Pancreas (tissue), 10 donors: ENCODE data around the gene KCNIP1. TPM values are rescaled to one million over a fixed set of nuclear protein-coding genes. Genes with fewer than 3 reads are reported as not detected.
A peak's percentile ranks its signal among the peaks of the same experiment; 100 is the strongest.

Source experiments
- ATAC-seq, 4 donors: fragments of 200-7000 bp; cut with Tn5 transposase; one replicate each; pipeline versions ENCODE4 v1.8.0 to v1.9.1; 2020; ENCODE audit warnings: mild to moderate bottlenecking in 4 of 4, moderate library complexity in 4 of 4
- DNase-seq, 6 donors: peaks; one replicate each; pipeline ENCODE4 v3.0.0-alpha.2; 2020
- FAIRE-seq: peaks from 2 replicates; lab custom pipeline; 2012; peaks lifted over from hg19 to GRCh38; lab: Jason Lieb, UNC
- H3K27ac ChIP-seq, 4 donors: fragments of 200-600 bp; sonication (generic); 1 replicate in 3 of 4; 2 replicates in 1 of 4; pipeline versions ENCODE4 v1.5.0 to v1.8.0; 2020
- H3K27me3 ChIP-seq, 4 donors: fragments of 200-600 bp; one replicate each; pipeline ENCODE4 v1.8.0; 2021
- H3K36me3 ChIP-seq, 3 donors: fragments of 200-600 bp; sonication (generic) in 1 of 3; one replicate each; pipeline versions ENCODE4 v1.5.0 to v1.8.0; 2020 to 2021
- H3K4me1 ChIP-seq, 3 donors: fragments of 200-600 bp; one replicate each; pipeline ENCODE4 v1.8.0; 2021
- H3K4me3 ChIP-seq, 4 donors: fragments of 200-600 bp; sonication (generic) in 2 of 4; one replicate each; pipeline versions ENCODE4 v1.5.0 to v1.8.0; 2020 to 2021
- H3K9me3 ChIP-seq, 4 donors: fragments of 200-600 bp; one replicate each; pipeline ENCODE4 v1.8.0; 2021
- CTCF ChIP-seq, 4 donors: fragments of 200-600 bp; sonication (generic) in 3 of 4; IDR thresholded peaks; one replicate each; pipeline versions ENCODE4 v1.5.0 to v1.8.0; 2021; ENCODE audit warnings: antibody characterized with exemption in 4 of 4
- WGBS, 2 donors: extraction: QIAGEN DNeasy Blood & Tissue Kit; methylation state at CpG; one replicate each; pipeline ENCODE4 v1.1.7; 2013; 5-methylcytosine and 5-hydroxymethylcytosine counted together
- intact Hi-C, 3 donors: fragments of 100-400 bp; cut with DNase I; formaldehyde crosslinking; loops; one replicate each; pipeline versions ENCODE4 v1.11.1 to v1.14.2; 2022
- polyA plus RNA-seq, 2 donors: library from polyadenylated mRNA; stranded (reverse); fragments of 200-250 nt; gene quantifications; one replicate each; pipeline ENCODE4 v1.2.3, GENCODE V29; 2013
- total RNA-seq, 6 donors: library from RNA; stranded (reverse); fragmentation: NEBNext Ultra II Directional in 4 of 6; extraction: Animal tissue kit (Norgen Biotek cat#: 25700) in 4 of 6; gene quantifications; one replicate each; pipeline versions ENCODE4 v1.2.1 to v1.2.4, GENCODE V29; 2021 to 2023
- donor health status: healthy with polysubstance abuse.
- donor health status: DM: no; HTN: no; CAD: no; lungs with moderate emphysema.
- donor health status: DM: no; HTN: no; CAD: no.
- donor health status: control.
- donor health status: control.
- donor health status: Bipolar disorder and iron deficiency.
- donor health status: DM: yes; HTN: yes; CAD: no.
- donor health status: DM: no; HTN: no; CAD: no.
- donor health status: DM: no; HTN: no; CAD: no.
- donor health status: DM: yes; HTN: yes; CAD: no.

Gene KCNIP1
- total and polyA plus RNA-seq, 8 donors, result 0.31 to 10.3 (median 1.1) TPM

GRCh38 chr5:170636206-170636605 is 132.4 kb downstream of the KCNIP1 start:
- Histone ChIP-seq H3K4me1 (no peaks in the 10 kb centered on the region), H3K27me3 (no peaks in the 10 kb centered on the region), H3K4me3 (no peak overlapping the region), H3K9me3 (no peaks in the 10 kb centered on the region), H3K36me3 (no peaks in the 10 kb centered on the region), H3K27ac (no peak overlapping the region)
- FAIRE-seq (no peak), DNase-seq (peak in 1 of 6 donors; percentile 4), ATAC-seq (no peak)
- intact Hi-C loops, result loop anchor here in 1 of 3 donors (10.0 kb wide), 1 partner anchor 159 kb away; no protein-coding TSS in a partner anchor
- no peak for TF ChIP-seq CTCF (IDR thresholded peaks at IDR 0.05)
- WGBS, 2 donors, result 75 to 85% methylated on average over 11 of the region's 11 CpGs

GRCh38 chr5:170636801-170637477 is 133.1 kb downstream of the KCNIP1 start:
- Histone ChIP-seq H3K4me1 (no peaks in the 10 kb centered on the region), H3K9me3 (no peaks in the 10 kb centered on the region), H3K36me3 (no peaks in the 10 kb centered on the region), H3K27ac (no peak overlapping the region), H3K4me3 (no peak overlapping the region), H3K27me3 (no peaks in the 10 kb centered on the region)
- FAIRE-seq (no peak), DNase-seq (peak in 1 of 6 donors; percentile 3), ATAC-seq (no peak)
- no peak for TF ChIP-seq CTCF (IDR thresholded peaks at IDR 0.05)
- intact Hi-C loops, result loop anchor here in 1 of 3 donors (10.0 kb wide), 1 partner anchor 158 kb away; no protein-coding TSS in a partner anchor
- 66 to 76% methylated on average over 8 of the region's 8 CpGs for WGBS, 2 donors

GRCh38 chr5:170638051-170638450 is 134.2 kb downstream of the KCNIP1 start:
- no peak for FAIRE-seq
- Histone ChIP-seq H3K27me3 (no peaks in the 10 kb centered on the region), H3K4me1 (no peaks in the 10 kb centered on the region), H3K4me3 (no peak overlapping the region), H3K27ac (no peak overlapping the region), H3K9me3 (no peaks in the 10 kb centered on the region), H3K36me3 (no peaks in the 10 kb centered on the region)
- no peak for TF ChIP-seq CTCF (IDR thresholded peaks at IDR 0.05)
- 68 to 82% methylated on average over 4 of the region's 4 CpGs for whole genome bisulfite sequencing, 2 donors
- intact Hi-C loops, result loop anchor here in 1 of 3 donors (10.0 kb wide), 1 partner anchor 157 kb away; no protein-coding TSS in a partner anchor
- peak in 1 of 6 donors; percentile 7 for DNase-seq
- ATAC-seq, result no peak

- FAIRE-seq (no peak), ATAC-seq (peak; percentile 67 to 91 (median 80)), DNase-seq (peak in 5 of 6 donors; percentile 24 to 84 (median 72))
- H3K4me3 ChIP-seq, result no peak overlapping the region
- peak; percentile 75 to 81 (median 78) for TF ChIP-seq CTCF (IDR thresholded peaks at IDR 0.05)
- no peaks in the 10 kb centered on the region for H3K36me3 ChIP-seq
- no peaks in the 10 kb centered on the region for H3K9me3 ChIP-seq
- H3K4me1 ChIP-seq, result no peaks in the 10 kb centered on the region
- intact Hi-C loops, result loop anchor here in 1 of 3 donors (10.0 kb wide), 1 partner anchor 156 kb away; no protein-coding TSS in a partner anchor
- peaks cover 0 to 6% (median 0%) of the 10 kb centered on the region in 4 donors for H3K27me3 ChIP-seq
- no peak overlapping the region for H3K27ac ChIP-seq
- WGBS, 2 donors, result 37 to 39% methylated on average over 15 of the region's 15 CpGs
These were observed 134.8 kb downstream of the KCNIP1 start for GRCh38 chr5:170638454-170639220.
